Neural progenitor cell (in vitro differentiated cells): ENCODE results near the gene TMEM229B.

ENCODE experiments used
- EZH2phosphoT487 ChIP-seq: fragments of 200-600 bp; sonication (generic); IDR thresholded peaks from 2 replicates; pipeline ENCODE4 v1.6.1; 2017; ENCODE audit warnings: antibody characterized with exemption
- TF ChIP-seq, protein P1 (sequence below): fragments of 200-600 bp; sonication (generic); IDR thresholded peaks from 2 replicates; pipeline ENCODE4 v1.5.1; 2017; ENCODE audit warnings: antibody characterized with exemption, mild to moderate bottlenecking

DNA sequence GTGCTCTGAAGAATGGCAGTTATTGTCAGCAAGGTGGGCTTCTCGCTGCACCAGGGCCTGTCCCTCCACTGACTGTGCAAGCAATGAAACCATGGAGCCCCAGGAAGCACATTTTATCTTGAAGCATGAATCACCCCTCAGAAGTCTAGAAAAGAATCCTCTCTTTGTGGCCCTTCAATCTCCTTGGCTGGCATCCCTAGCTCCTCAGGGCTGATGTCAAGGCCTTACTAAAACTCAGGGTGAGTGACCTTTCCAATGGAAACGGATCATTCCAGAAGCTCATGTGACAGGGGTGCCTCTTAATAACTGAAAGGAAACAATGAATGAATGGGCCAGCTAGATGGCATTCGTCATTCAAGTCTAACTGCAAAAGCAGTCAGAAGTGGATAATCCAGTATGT lies 22.3 kb upstream of the TMEM229B start:
- TF ChIP-seq, protein P1, sequence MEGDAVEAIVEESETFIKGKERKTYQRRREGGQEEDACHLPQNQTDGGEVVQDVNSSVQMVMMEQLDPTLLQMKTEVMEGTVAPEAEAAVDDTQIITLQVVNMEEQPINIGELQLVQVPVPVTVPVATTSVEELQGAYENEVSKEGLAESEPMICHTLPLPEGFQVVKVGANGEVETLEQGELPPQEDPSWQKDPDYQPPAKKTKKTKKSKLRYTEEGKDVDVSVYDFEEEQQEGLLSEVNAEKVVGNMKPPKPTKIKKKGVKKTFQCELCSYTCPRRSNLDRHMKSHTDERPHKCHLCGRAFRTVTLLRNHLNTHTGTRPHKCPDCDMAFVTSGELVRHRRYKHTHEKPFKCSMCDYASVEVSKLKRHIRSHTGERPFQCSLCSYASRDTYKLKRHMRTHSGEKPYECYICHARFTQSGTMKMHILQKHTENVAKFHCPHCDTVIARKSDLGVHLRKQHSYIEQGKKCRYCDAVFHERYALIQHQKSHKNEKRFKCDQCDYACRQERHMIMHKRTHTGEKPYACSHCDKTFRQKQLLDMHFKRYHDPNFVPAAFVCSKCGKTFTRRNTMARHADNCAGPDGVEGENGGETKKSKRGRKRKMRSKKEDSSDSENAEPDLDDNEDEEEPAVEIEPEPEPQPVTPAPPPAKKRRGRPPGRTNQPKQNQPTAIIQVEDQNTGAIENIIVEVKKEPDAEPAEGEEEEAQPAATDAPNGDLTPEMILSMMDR, result no peak
- no peak for TF ChIP-seq EZH2phosphoT487
